ENCODE measurements around the gene ZNF408. TPM values are rescaled to one million over a fixed set of nuclear protein-coding genes. Genes with fewer than 3 reads are reported as not detected.
"Not testable (repeated sequence)": the region's sequence is repeated elsewhere in the genome, so short reads cannot be mapped to it uniquely, and the experiment has no call there.

Gene ZNF408
- total RNA-seq, 2 donors from 2014 or later = 13.2 to 18.9 TPM

GRCh38 chr11:46668480-46669085, 32.2 kb upstream of the ZNF408 start:
- Histone ChIP-seq H3K4me3 (ENCODE audit: low read length) (no peak overlapping the region), H3K9ac (ENCODE audit: extremely low read depth, low read length, poor library complexity, severe bottlenecking) (no peak overlapping the region), H3K27me3 (ENCODE audit: control insufficient read depth, insufficient read depth, low read length, poor library complexity, severe bottlenecking) (no peaks in the 10 kb centered on the region), H3K4me1 (ENCODE audit: control insufficient read depth, insufficient read depth, low read length) (peaks cover 13% of the 10 kb centered on the region), H3K27ac (ENCODE audit: low read depth, low read length) (no peak overlapping the region), H3K36me3 (ENCODE audit: control insufficient read depth, insufficient read depth, low read length) (peaks cover 82% of the 10 kb centered on the region), H3K9me3 (ENCODE audit: control insufficient read depth, low read length) (no peaks in the 10 kb centered on the region)
- H3K9me3 Mint-ChIP-seq = no peaks in the 10 kb centered on the region
- DNase-seq = no peak
- H3K36me3 Mint-ChIP-seq (ENCODE audit: low read depth) = peaks cover 75% of the 10 kb centered on the region
- H3K27ac Mint-ChIP-seq = no peak overlapping the region
- no peak overlapping the region for H3K4me3 Mint-ChIP-seq
- peaks cover 15% of the 10 kb centered on the region for H3K4me1 Mint-ChIP-seq
- WGBS, 2 experiments (ENCODE audit: insufficient coverage in 1 of 2, insufficient read length in 1 of 2) = 90 to 97% methylated on average over 12 of the region's 12 CpGs
- no peaks in the 10 kb centered on the region for H3K27me3 Mint-ChIP-seq (ENCODE audit: insufficient read depth)
- no peak for TF ChIP-seq CTCF (conservative IDR thresholded peaks at IDR 0.05)

GRCh38 chr11:46669711-46670139, 31.1 kb upstream of the ZNF408 start:
- Mint-ChIP-seq H3K27ac (no peak overlapping the region), H3K36me3 (ENCODE audit: low read depth) (peaks cover 72% of the 10 kb centered on the region), H3K4me3 (no peak overlapping the region), H3K9me3 (no peaks in the 10 kb centered on the region), H3K27me3 (ENCODE audit: insufficient read depth) (no peaks in the 10 kb centered on the region), H3K4me1 (peaks cover 11% of the 10 kb centered on the region)
- Histone ChIP-seq H3K9me3 (ENCODE audit: control insufficient read depth, low read length) (no peaks in the 10 kb centered on the region), H3K36me3 (ENCODE audit: control insufficient read depth, insufficient read depth, low read length) (peaks cover 82% of the 10 kb centered on the region), H3K4me3 (ENCODE audit: low read length) (no peak overlapping the region), H3K4me1 (ENCODE audit: control insufficient read depth, insufficient read depth, low read length) (peaks cover 12% of the 10 kb centered on the region), H3K27me3 (ENCODE audit: control insufficient read depth, insufficient read depth, low read length, poor library complexity, severe bottlenecking) (no peaks in the 10 kb centered on the region), H3K9ac (ENCODE audit: extremely low read depth, low read length, poor library complexity, severe bottlenecking) (no peak overlapping the region), H3K27ac (ENCODE audit: low read depth, low read length) (no peak overlapping the region)
- DNase-seq = peak; percentile 62
- peak; percentile 72 for TF ChIP-seq CTCF (conservative IDR thresholded peaks at IDR 0.05)
- 83 to 88% methylated on average over 3 of the region's 3 CpGs for WGBS, 2 experiments (ENCODE audit: insufficient coverage in 1 of 2, insufficient read length in 1 of 2)

- peaks cover 10% of the 10 kb centered on the region for H3K4me1 Mint-ChIP-seq
- not testable (repeated sequence) for H3K4me3 Mint-ChIP-seq; H3K27me3 ChIP-seq (ENCODE audit: control insufficient read depth, insufficient read depth, low read length, poor library complexity, severe bottlenecking); H3K27ac Mint-ChIP-seq; H3K27me3 Mint-ChIP-seq (ENCODE audit: insufficient read depth); H3K27ac ChIP-seq (ENCODE audit: low read depth, low read length); H3K9me3 Mint-ChIP-seq; H3K4me3 ChIP-seq (ENCODE audit: low read length); H3K4me1 ChIP-seq (ENCODE audit: control insufficient read depth, insufficient read depth, low read length); DNase-seq; H3K9ac ChIP-seq (ENCODE audit: extremely low read depth, low read length, poor library complexity, severe bottlenecking); H3K9me3 ChIP-seq (ENCODE audit: control insufficient read depth, low read length)
- peaks cover 77% of the 10 kb centered on the region for H3K36me3 ChIP-seq (ENCODE audit: control insufficient read depth, insufficient read depth, low read length)
- WGBS, 2 experiments (ENCODE audit: insufficient coverage in 1 of 2, insufficient read length in 1 of 2) = 97 to 100% methylated on average over 2 to 3 of the region's 3 CpGs
- H3K36me3 Mint-ChIP-seq (ENCODE audit: low read depth) = peaks cover 64% of the 10 kb centered on the region
Measured at GRCh38 chr11:46670521-46670920, 30.3 kb upstream of the ZNF408 start.

- H3K4me1 ChIP-seq (ENCODE audit: control insufficient read depth, insufficient read depth, low read length) = peaks cover 4% of the 10 kb centered on the region
- DNase-seq = no peak
- Mint-ChIP-seq H3K4me3 (no peak overlapping the region), H3K4me1 (peaks cover 14% of the 10 kb centered on the region), H3K9me3 (no peaks in the 10 kb centered on the region), H3K27ac (peak overlapping the region; percentile 32), H3K36me3 (ENCODE audit: low read depth) (peaks cover 51% of the 10 kb centered on the region), H3K27me3 (ENCODE audit: insufficient read depth) (no peaks in the 10 kb centered on the region)
- H3K36me3 ChIP-seq (ENCODE audit: control insufficient read depth, insufficient read depth, low read length) = peaks cover 63% of the 10 kb centered on the region
- H3K27me3 ChIP-seq (ENCODE audit: control insufficient read depth, insufficient read depth, low read length, poor library complexity, severe bottlenecking) = no peaks in the 10 kb centered on the region
- H3K27ac ChIP-seq (ENCODE audit: low read depth, low read length) = no peak overlapping the region
- TF ChIP-seq CTCF (conservative IDR thresholded peaks at IDR 0.05) = no peak
- no peak overlapping the region for H3K9ac ChIP-seq (ENCODE audit: extremely low read depth, low read length, poor library complexity, severe bottlenecking)
- no peaks in the 10 kb centered on the region for H3K9me3 ChIP-seq (ENCODE audit: control insufficient read depth, low read length)
- H3K4me3 ChIP-seq (ENCODE audit: low read length) = no peak overlapping the region
- 92 to 100% methylated on average over 4 to 10 of the region's 10 CpGs for WGBS, 2 experiments (ENCODE audit: insufficient coverage in 1 of 2, insufficient read length in 1 of 2)
Measured at GRCh38 chr11:46671958-46672315, 28.9 kb upstream of the ZNF408 start.

Measured in endodermal cell (in vitro differentiated cells).